H1 (cell line): Measurements from ENCODE around the gene YWHAE. TPM values are rescaled to one million over a fixed set of nuclear protein-coding genes. Genes with fewer than 3 reads are reported as not detected.

Experiments
- polyA plus RNA-seq, 7 experiments: library from polyadenylated mRNA; depleted of rRNA in 3 of 7; stranded (reverse) in 5 of 7; unstranded in 2 of 7; fragments of >200 nt in 5 of 7; fragments of 200-250 nt in 2 of 7; gene quantifications; 1 replicate in 5 of 7; 2 replicates in 1 of 7; 4 replicates in 1 of 7; pipeline versions ENCODE4 v1.2.1 to v1.2.3, GENCODE V29; 2011 to 2013; ENCODE audit warnings: missing spikeins in 2 of 7, mixed read lengths in 2 of 7
- small RNA-seq: library from polyadenylated mRNA; stranded (forward); fragments of <200 nt; extraction: miRNeasy Mini kit (QIAGEN cat#:217004); gene quantifications from one replicate; pipeline ENCODE3, GENCODE V24; 2013; ENCODE audit not compliant: insufficient read depth
- total RNA-seq: library from RNA; stranded (reverse); fragmentation: NEBNext Ultra II Directional; extraction: Animal tissue kit (Norgen Biotek cat#: 25700); gene quantifications from 2 replicates; pipeline ENCODE4 v1.2.1, GENCODE V29; 2021

The YWHAE gene
- total and polyA plus RNA-seq, 2 of the 8 experiments (the other 6 are each of a cell fraction or from before 2014, with no cell fraction given), result 559 to 1,186 TPM

Small RNA genes within 50 kb of the gene (small RNA-seq; reads per million reads assigned to genes)
- gene AC032044.2, result not detected

Other genes starting within 250 kb of the YWHAE start
- 41.4 and 44.8 TPM in 2 replicates for gene ABR, start 220.2 kb downstream of the YWHAE start, total RNA-seq
- 47.2 and 68.0 TPM in 2 replicates for gene ABR, start 220.2 kb downstream of the YWHAE start, polyA plus RNA-seq (2011; rRNA removed)
- 0.34 TPM in 1 of 2 replicates, not detected in the other for gene BHLHA9, start 129.8 kb downstream of the YWHAE start, total RNA-seq
- gene BHLHA9, start 129.8 kb downstream of the YWHAE start, polyA plus RNA-seq (2011; rRNA removed), result 0.29 and 0.36 TPM in 2 replicates
- gene TRARG1, start 120.6 kb downstream of the YWHAE start, total RNA-seq, result not detected in 2 replicates
- gene TRARG1, start 120.6 kb downstream of the YWHAE start, polyA plus RNA-seq (2011; rRNA removed), result 0.08 TPM in 1 of 2 replicates, not detected in the other
- 51.9 and 57.1 TPM in 2 replicates for gene CRK, start 56.0 kb upstream of the YWHAE start, total RNA-seq
- 25.7 and 32.8 TPM in 2 replicates for gene CRK, start 56.0 kb upstream of the YWHAE start, polyA plus RNA-seq (2011; rRNA removed)
- 78.6 and 80.2 TPM in 2 replicates for gene MYO1C, start 92.5 kb upstream of the YWHAE start, total RNA-seq
- gene MYO1C, start 92.5 kb upstream of the YWHAE start, polyA plus RNA-seq (2011; rRNA removed), result 40.1 and 52.4 TPM in 2 replicates
- 20.4 and 21.0 TPM in 2 replicates for gene INPP5K, start 116.4 kb upstream of the YWHAE start, total RNA-seq
- 24.1 and 24.7 TPM in 2 replicates for gene INPP5K, start 116.4 kb upstream of the YWHAE start, polyA plus RNA-seq (2011; rRNA removed)
- 63.5 and 66.5 TPM in 2 replicates for gene PITPNA, start 162.6 kb upstream of the YWHAE start, total RNA-seq
- 34.5 and 35.8 TPM in 2 replicates for gene PITPNA, start 162.6 kb upstream of the YWHAE start, polyA plus RNA-seq (2011; rRNA removed)
- 6.6 and 7.8 TPM in 2 replicates for gene SLC43A2, start 228.6 kb upstream of the YWHAE start, total RNA-seq
- gene SLC43A2, start 228.6 kb upstream of the YWHAE start, polyA plus RNA-seq (2011; rRNA removed), result 10.5 and 12.6 TPM in 2 replicates
- gene SCARF1, start 245.5 kb upstream of the YWHAE start, total RNA-seq, result 1.6 TPM in 2 replicates
- gene SCARF1, start 245.5 kb upstream of the YWHAE start, polyA plus RNA-seq (2011; rRNA removed), result 1.1 and 1.5 TPM in 2 replicates
- 6.0 and 7.2 TPM in 2 replicates for gene RILP, start 249.6 kb upstream of the YWHAE start, total RNA-seq
- 6.8 and 10.3 TPM in 2 replicates for gene RILP, start 249.6 kb upstream of the YWHAE start, polyA plus RNA-seq (2011; rRNA removed)